HepG2 (cell line): ENCODE measurements around the gene PTF1A. TPM values are rescaled to one million over a fixed set of nuclear protein-coding genes. Genes with fewer than 3 reads are reported as not detected.

ENCODE experiments used
- AGO2 ChIP-seq: fragments of 200-400 bp; formaldehyde crosslinking; optimal IDR thresholded peaks from 2 replicates; pipeline ENCODE3; 2017; ENCODE audit warnings: mild to moderate bottlenecking, low read depth, low read length, moderate library complexity
- EHMT2 ChIP-seq: fragments of 200-600 bp; sonication (generic); IDR thresholded peaks from 2 replicates; pipeline ENCODE4 v1.7.0; 2017; ENCODE audit warnings: antibody characterized with exemption, low read depth, low read length, borderline replicate concordance
- ELF4 ChIP-seq: sonication (generic); formaldehyde crosslinking; IDR thresholded peaks from 2 replicates; pipeline ENCODE4 v1.5.0; 2020; ENCODE audit warnings: missing genetic modification reagents, mild to moderate bottlenecking, moderate library complexity, borderline replicate concordance
- ETV6 ChIP-seq: sonication (generic); formaldehyde crosslinking; conservative IDR thresholded peaks from 2 replicates; pipeline ENCODE4 v1.4.0; 2020; ENCODE audit warnings: missing genetic modification reagents
- NCOA2 ChIP-seq: sonication (generic); formaldehyde crosslinking; IDR thresholded peaks from 2 replicates; pipeline ENCODE4 v1.8.0; 2022; ENCODE audit warnings: inconsistent platforms
- PBX2 ChIP-seq: IDR thresholded peaks from 2 replicates; pipeline ENCODE4 v1.6.1; 2016; ENCODE audit warnings: control low read depth
- SNAPC5 ChIP-seq: sonication (generic); formaldehyde crosslinking; IDR thresholded peaks from 2 replicates; pipeline ENCODE4 v1.8.1; 2023; ENCODE audit warnings: mild to moderate bottlenecking, missing genetic modification reagents, borderline replicate concordance
- SP140L ChIP-seq: sonication (generic); formaldehyde crosslinking; IDR thresholded peaks from 2 replicates; pipeline ENCODE4 v1.4.0; 2020; ENCODE audit warnings: missing genetic modification reagents, borderline replicate concordance
- SRY ChIP-seq: sonication (generic); formaldehyde crosslinking; IDR thresholded peaks from 2 replicates; pipeline ENCODE4 v1.8.0; 2022; ENCODE audit warnings: mild to moderate bottlenecking, missing genetic modification reagents
- TFE3 ChIP-seq: IDR thresholded peaks from 2 replicates; pipeline ENCODE4 v1.6.1; 2016
- USF2 ChIP-seq, 2 experiments: sonication (generic) in 1 of 2; formaldehyde crosslinking in 1 of 2; IDR thresholded peaks; 2 replicates each; pipeline versions ENCODE4 v1.5.1 to v1.6.1; 2011 to 2020; ENCODE audit warnings: borderline replicate concordance in 1 of 2, low read depth in 1 of 2, low read length in 1 of 2, mild to moderate bottlenecking in 1 of 2, missing genetic modification reagents in 1 of 2, moderate library complexity in 1 of 2
- ZBTB38 ChIP-seq: sonication (generic); formaldehyde crosslinking; IDR thresholded peaks from 2 replicates; pipeline ENCODE4 v1.5.1; 2020; ENCODE audit warnings: mild to moderate bottlenecking, missing genetic modification reagents
- ZNF251 ChIP-seq: sonication (generic); formaldehyde crosslinking; IDR thresholded peaks from 2 replicates; pipeline ENCODE4 v1.9.0; 2021; ENCODE audit warnings: mild to moderate bottlenecking, missing genetic modification reagents
- ZNF34 ChIP-seq: sonication (generic); formaldehyde crosslinking; IDR thresholded peaks from 2 replicates; pipeline ENCODE4 v1.4.0; 2020; ENCODE audit warnings: mild to moderate bottlenecking, missing genetic modification reagents, borderline replicate concordance
- ZNF383 ChIP-seq: sonication (generic); formaldehyde crosslinking; IDR thresholded peaks from 2 replicates; pipeline ENCODE4 v1.4.0; 2020; ENCODE audit warnings: missing genetic modification reagents, mild to moderate bottlenecking, borderline replicate concordance
- ZNF563 ChIP-seq: sonication (generic); formaldehyde crosslinking; IDR thresholded peaks from 2 replicates; pipeline ENCODE4 v1.8.0; 2022; ENCODE audit warnings: mild to moderate bottlenecking, moderate library complexity, missing genetic modification reagents
- ZNF609 ChIP-seq: sonication (generic); formaldehyde crosslinking; IDR thresholded peaks from 2 replicates; pipeline ENCODE4 v1.4.0; 2020; ENCODE audit warnings: mild to moderate bottlenecking, missing genetic modification reagents, borderline replicate concordance
- ZNF773 ChIP-seq: sonication (generic); formaldehyde crosslinking; IDR thresholded peaks from 2 replicates; pipeline ENCODE4 v1.4.0; 2020; ENCODE audit warnings: missing genetic modification reagents, borderline replicate concordance
- ZNF788 ChIP-seq: sonication (generic); formaldehyde crosslinking; IDR thresholded peaks from 2 replicates; pipeline ENCODE4 v1.5.0; 2020; ENCODE audit warnings: mild to moderate bottlenecking, missing genetic modification reagents, borderline replicate concordance
- polyA plus RNA-seq, 8 experiments: library from polyadenylated mRNA; depleted of rRNA in 3 of 8; stranded (reverse) in 7 of 8; unstranded in 1 of 8; fragments of >200 nt; fragmentation: Illumina TruSeq in 4 of 8; extraction: Trizol in 4 of 8; gene quantifications; 2 replicates each; pipeline versions ENCODE4 v1.2.1 to v1.2.3, GENCODE V29; 2011 to 2016; ENCODE audit warnings: low read depth in 4 of 8, missing spikeins in 1 of 8, mixed read lengths in 1 of 8; ENCODE audit not compliant: insufficient read depth in 1 of 8
- total RNA-seq, 5 experiments: library from RNA; depleted of rRNA; stranded (reverse); fragments of >200 nt; fragmentation: Illumina TruSeq; extraction: Trizol; gene quantifications; 2 replicates each; pipeline ENCODE4 v1.2.3, GENCODE V29; 2016; ENCODE audit warnings: low read depth in 1 of 5

The PTF1A gene
- total and polyA plus RNA-seq, 2 of the 13 experiments (the other 11 are each of a cell fraction or from before 2014, with no cell fraction given): not detected

- TF ChIP-seq ETV6: 0 out of 2 replicates have a peak, but pooled peaks have one; percentile 25
- no peak for TF ChIP-seq PBX2
- no peak for TF ChIP-seq ZBTB38 (CRISPR knock-in tag)
- no peak for TF ChIP-seq ELF4
- TF ChIP-seq ZNF563 (CRISPR knock-in tag): no peak
- no peak for TF ChIP-seq USF2 (IDR thresholded peaks at IDR 0.05; ENCODE audit: low read depth, low read length)
- TF ChIP-seq USF2 (CRISPR knock-in tag; IDR thresholded peaks at IDR 0.05; ENCODE audit: borderline replicate concordance): no peak
- TF ChIP-seq NCOA2 (CRISPR knock-in tag): peak; percentile 19; the same call in 1 of the 2 replicates
- TF ChIP-seq ZNF773 (CRISPR knock-in tag): no peak
- TF ChIP-seq ZNF788 (CRISPR knock-in tag): no peak
- TF ChIP-seq EHMT2: peak; percentile 86
- no peak for TF ChIP-seq ZNF383 (CRISPR knock-in tag)
- no peak for TF ChIP-seq ZNF251 (CRISPR knock-in tag)
- no peak for TF ChIP-seq SP140L (CRISPR knock-in tag)
- TF ChIP-seq AGO2: no peak
- TF ChIP-seq TFE3 (CRISPR knock-in tag): 0 out of 2 replicates have a peak, but pooled peaks have one; percentile 41
- TF ChIP-seq SRY (CRISPR knock-in tag): no peak
- TF ChIP-seq ZNF34 (CRISPR knock-in tag): no peak
- no peak for TF ChIP-seq ZNF609 (CRISPR knock-in tag)
- no peak for TF ChIP-seq SNAPC5
These were observed 20.8 kb upstream of the PTF1A start (continued) for GRCh38 chr10:23171232-23171876.
